HepG2 (cell line): Measurements from ENCODE around the gene B4GALT2. TPM values are rescaled to one million over a fixed set of nuclear protein-coding genes. Genes with fewer than 3 reads are reported as not detected.

Experiments
- CBX5 ChIP-seq: sonication (generic); formaldehyde crosslinking; IDR thresholded peaks from 2 replicates; pipeline ENCODE4 v1.4.0; 2020; ENCODE audit warnings: missing genetic modification reagents, borderline replicate concordance
- GZF1 ChIP-seq: sonication (generic); formaldehyde crosslinking; IDR thresholded peaks from 2 replicates; pipeline ENCODE4 v1.5.1; 2020; ENCODE audit warnings: mild to moderate bottlenecking, missing genetic modification reagents
- JUNB ChIP-seq: sonication (generic); formaldehyde crosslinking; IDR thresholded peaks from 2 replicates; pipeline ENCODE4 v1.8.0; 2022; ENCODE audit warnings: missing genetic modification reagents, mild to moderate bottlenecking, borderline replicate concordance
- SMARCE1 ChIP-seq: fragments of 450-650 bp; IDR thresholded peaks from 2 replicates; pipeline ENCODE4 v1.6.1; 2017; ENCODE audit warnings: borderline replicate concordance
- SMC3 ChIP-seq: IDR thresholded peaks from 2 replicates; pipeline ENCODE4 v1.6.1; 2011; ENCODE audit warnings: low read length, improper control_type of control experiment
- ZBTB14 ChIP-seq: sonication (generic); formaldehyde crosslinking; IDR thresholded peaks from 2 replicates; pipeline ENCODE4 v1.4.0; 2020; ENCODE audit warnings: missing genetic modification reagents
- ZFP91 ChIP-seq: sonication (generic); formaldehyde crosslinking; IDR thresholded peaks from 2 replicates; pipeline ENCODE4 v1.9.0; 2022; ENCODE audit warnings: missing genetic modification reagents, mild to moderate bottlenecking, borderline replicate concordance
- ZNF264 ChIP-seq: sonication (generic); formaldehyde crosslinking; IDR thresholded peaks from 2 replicates; pipeline ENCODE4 v1.4.0; 2020; ENCODE audit warnings: missing genetic modification reagents
- ZNF605 ChIP-seq: sonication (generic); formaldehyde crosslinking; IDR thresholded peaks from 2 replicates; pipeline ENCODE4 v1.8.0; 2022; ENCODE audit warnings: mild to moderate bottlenecking, missing genetic modification reagents
- ZNF687 ChIP-seq: sonication (generic); formaldehyde crosslinking; IDR thresholded peaks from 2 replicates; pipeline ENCODE4 v1.5.1; 2020; ENCODE audit warnings: mild to moderate bottlenecking, missing genetic modification reagents, moderate library complexity
- polyA plus RNA-seq, 8 experiments: library from polyadenylated mRNA; depleted of rRNA in 3 of 8; stranded (reverse) in 7 of 8; unstranded in 1 of 8; fragments of >200 nt; fragmentation: Illumina TruSeq in 4 of 8; extraction: Trizol in 4 of 8; gene quantifications; 2 replicates each; pipeline versions ENCODE4 v1.2.1 to v1.2.3, GENCODE V29; 2011 to 2016; ENCODE audit warnings: low read depth in 4 of 8, missing spikeins in 1 of 8, mixed read lengths in 1 of 8; ENCODE audit not compliant: insufficient read depth in 1 of 8
- total RNA-seq, 5 experiments: library from RNA; depleted of rRNA; stranded (reverse); fragments of >200 nt; fragmentation: Illumina TruSeq; extraction: Trizol; gene quantifications; 2 replicates each; pipeline ENCODE4 v1.2.3, GENCODE V29; 2016; ENCODE audit warnings: low read depth in 1 of 5
- TF ChIP-seq, protein P1 (sequence below): sonication (generic); formaldehyde crosslinking; IDR thresholded peaks from 2 replicates; pipeline ENCODE4 v1.4.0; 2020; ENCODE audit warnings: missing genetic modification reagents
- TF ChIP-seq, protein P2 (sequence below): sonication (generic); formaldehyde crosslinking; IDR thresholded peaks from 2 replicates; pipeline ENCODE4 v1.4.0; 2020; ENCODE audit warnings: missing genetic modification reagents; ENCODE audit errors: not compliant biosample characterization
- TF ChIP-seq, protein P3 (sequence below): sonication (generic); formaldehyde crosslinking; IDR thresholded peaks from 2 replicates; pipeline ENCODE4 v1.4.0; 2020; ENCODE audit warnings: missing genetic modification reagents

Gene B4GALT2
- total and polyA plus RNA-seq, 2 of the 13 experiments (the other 11 are each of a cell fraction or from before 2014, with no cell fraction given): 41.9 to 78.0 TPM

GRCh38 chr1:43994794-43995790 lies 16.1 kb downstream of the B4GALT2 start (continued):
- TF ChIP-seq, protein P1, sequence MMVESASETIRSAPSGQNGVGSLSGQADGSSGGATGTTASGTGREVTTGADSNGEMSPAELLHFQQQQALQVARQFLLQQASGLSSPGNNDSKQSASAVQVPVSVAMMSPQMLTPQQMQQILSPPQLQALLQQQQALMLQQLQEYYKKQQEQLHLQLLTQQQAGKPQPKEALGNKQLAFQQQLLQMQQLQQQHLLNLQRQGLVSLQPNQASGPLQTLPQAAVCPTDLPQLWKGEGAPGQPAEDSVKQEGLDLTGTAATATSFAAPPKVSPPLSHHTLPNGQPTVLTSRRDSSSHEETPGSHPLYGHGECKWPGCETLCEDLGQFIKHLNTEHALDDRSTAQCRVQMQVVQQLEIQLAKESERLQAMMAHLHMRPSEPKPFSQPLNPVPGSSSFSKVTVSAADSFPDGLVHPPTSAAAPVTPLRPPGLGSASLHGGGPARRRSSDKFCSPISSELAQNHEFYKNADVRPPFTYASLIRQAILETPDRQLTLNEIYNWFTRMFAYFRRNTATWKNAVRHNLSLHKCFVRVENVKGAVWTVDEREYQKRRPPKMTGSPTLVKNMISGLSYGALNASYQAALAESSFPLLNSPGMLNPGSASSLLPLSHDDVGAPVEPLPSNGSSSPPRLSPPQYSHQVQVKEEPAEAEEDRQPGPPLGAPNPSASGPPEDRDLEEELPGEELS (CRISPR knock-in tag): no peak
- 0 out of 2 replicates have a peak, but pooled peaks have one; percentile 53 for TF ChIP-seq CBX5
- no peak for TF ChIP-seq SMARCE1
- TF ChIP-seq ZFP91 (CRISPR knock-in tag): peak; percentile 7; the same call in 1 of the 2 replicates
- TF ChIP-seq, protein P2, sequence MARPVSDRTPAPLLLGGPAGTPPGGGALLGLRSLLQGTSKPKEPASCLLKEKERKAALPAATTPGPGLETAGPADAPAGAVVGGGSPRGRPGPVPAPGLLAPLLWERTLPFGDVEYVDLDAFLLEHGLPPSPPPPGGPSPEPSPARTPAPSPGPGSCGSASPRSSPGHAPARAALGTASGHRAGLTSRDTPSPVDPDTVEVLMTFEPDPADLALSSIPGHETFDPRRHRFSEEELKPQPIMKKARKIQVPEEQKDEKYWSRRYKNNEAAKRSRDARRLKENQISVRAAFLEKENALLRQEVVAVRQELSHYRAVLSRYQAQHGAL (CRISPR knock-in tag): no peak
- no peak for TF ChIP-seq ZNF264 (CRISPR knock-in tag)
- TF ChIP-seq, protein P3, sequence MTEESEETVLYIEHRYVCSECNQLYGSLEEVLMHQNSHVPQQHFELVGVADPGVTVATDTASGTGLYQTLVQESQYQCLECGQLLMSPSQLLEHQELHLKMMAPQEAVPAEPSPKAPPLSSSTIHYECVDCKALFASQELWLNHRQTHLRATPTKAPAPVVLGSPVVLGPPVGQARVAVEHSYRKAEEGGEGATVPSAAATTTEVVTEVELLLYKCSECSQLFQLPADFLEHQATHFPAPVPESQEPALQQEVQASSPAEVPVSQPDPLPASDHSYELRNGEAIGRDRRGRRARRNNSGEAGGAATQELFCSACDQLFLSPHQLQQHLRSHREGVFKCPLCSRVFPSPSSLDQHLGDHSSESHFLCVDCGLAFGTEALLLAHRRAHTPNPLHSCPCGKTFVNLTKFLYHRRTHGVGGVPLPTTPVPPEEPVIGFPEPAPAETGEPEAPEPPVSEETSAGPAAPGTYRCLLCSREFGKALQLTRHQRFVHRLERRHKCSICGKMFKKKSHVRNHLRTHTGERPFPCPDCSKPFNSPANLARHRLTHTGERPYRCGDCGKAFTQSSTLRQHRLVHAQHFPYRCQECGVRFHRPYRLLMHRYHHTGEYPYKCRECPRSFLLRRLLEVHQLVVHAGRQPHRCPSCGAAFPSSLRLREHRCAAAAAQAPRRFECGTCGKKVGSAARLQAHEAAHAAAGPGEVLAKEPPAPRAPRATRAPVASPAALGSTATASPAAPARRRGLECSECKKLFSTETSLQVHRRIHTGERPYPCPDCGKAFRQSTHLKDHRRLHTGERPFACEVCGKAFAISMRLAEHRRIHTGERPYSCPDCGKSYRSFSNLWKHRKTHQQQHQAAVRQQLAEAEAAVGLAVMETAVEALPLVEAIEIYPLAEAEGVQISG (CRISPR knock-in tag): peak; percentile 32; the same call in 1 of the 2 replicates
- no peak for TF ChIP-seq JUNB (CRISPR knock-in tag)
- TF ChIP-seq ZBTB14 (CRISPR knock-in tag): no peak
- TF ChIP-seq ZNF687 (CRISPR knock-in tag): peak; percentile 50
- 0 out of 2 replicates have a peak, but pooled peaks have one; percentile 37 for TF ChIP-seq ZNF605 (CRISPR knock-in tag)
- peak; percentile 49 for TF ChIP-seq SMC3
- TF ChIP-seq GZF1: no peak
